Middle frontal gyrus (tissue), 1 donor: ENCODE measurements around the gene NRBF2.
"Not testable (repeated sequence)": the region's sequence is repeated elsewhere in the genome, so short reads cannot be mapped to it uniquely, and the experiment has no call there.

ENCODE experiments used
- DNase-seq: peaks from one replicate; pipeline ENCODE4 v3.0.0-alpha.2; 2015; ENCODE audit warnings: low spot score; ENCODE audit errors: extremely low spot score

Gene NRBF2

GRCh38 chr10:63116452-63117072, 16.6 kb upstream of the NRBF2 start:
- no peak for DNase-seq

- no peak for DNase-seq
These were observed 14.1 kb upstream of the NRBF2 start for GRCh38 chr10:63119041-63119440.

- DNase-seq: no peak
These were observed 12.6 kb upstream of the NRBF2 start for GRCh38 chr10:63120554-63120953.

GRCh38 chr10:63123727-63124362, 9.3 kb upstream of the NRBF2 start:
- no peak for DNase-seq

- DNase-seq: no peak
These were observed 7.7 kb upstream of the NRBF2 start for GRCh38 chr10:63125459-63125858.

- no peak for DNase-seq
These were observed 4.7 kb upstream of the NRBF2 start for GRCh38 chr10:63128443-63128842.

- no peak for DNase-seq
These were observed 3.2 kb upstream of the NRBF2 start for GRCh38 chr10:63129888-63130287.

GRCh38 chr10:63132651-63133055, 475 bp upstream of the NRBF2 start:
- no peak for DNase-seq

GRCh38 chr10:63133821-63134557, 861 bp downstream of the NRBF2 start:
- DNase-seq: no peak

GRCh38 chr10:63137306-63137705, 4.2 kb downstream of the NRBF2 start:
- DNase-seq: no peak

- no peak for DNase-seq
These were observed 6.9 kb downstream of the NRBF2 start for GRCh38 chr10:63140077-63140476.

- no peak for DNase-seq
These were observed 9.0 kb downstream of the NRBF2 start for GRCh38 chr10:63142136-63142535.

GRCh38 chr10:63143987-63144386, 10.9 kb downstream of the NRBF2 start:
- no peak for DNase-seq

GRCh38 chr10:63145782-63146181, 12.7 kb downstream of the NRBF2 start:
- no peak for DNase-seq

GRCh38 chr10:63146503-63146902, 13.4 kb downstream of the NRBF2 start:
- no peak for DNase-seq

GRCh38 chr10:63150745-63151144, 17.6 kb downstream of the NRBF2 start:
- no peak for DNase-seq

GRCh38 chr10:63153868-63154545, 20.9 kb downstream of the NRBF2 start:
- not testable (repeated sequence) for DNase-seq

GRCh38 chr10:63154546-63155387, 21.6 kb downstream of the NRBF2 start:
- no peak for DNase-seq

GRCh38 chr10:63155388-63156020, 22.4 kb downstream of the NRBF2 start:
- no peak for DNase-seq

- no peak for DNase-seq
These were observed 23.1 kb downstream of the NRBF2 start for GRCh38 chr10:63156236-63156635.
